ENCODE measurements around the gene REN.

REN gene

DNA sequence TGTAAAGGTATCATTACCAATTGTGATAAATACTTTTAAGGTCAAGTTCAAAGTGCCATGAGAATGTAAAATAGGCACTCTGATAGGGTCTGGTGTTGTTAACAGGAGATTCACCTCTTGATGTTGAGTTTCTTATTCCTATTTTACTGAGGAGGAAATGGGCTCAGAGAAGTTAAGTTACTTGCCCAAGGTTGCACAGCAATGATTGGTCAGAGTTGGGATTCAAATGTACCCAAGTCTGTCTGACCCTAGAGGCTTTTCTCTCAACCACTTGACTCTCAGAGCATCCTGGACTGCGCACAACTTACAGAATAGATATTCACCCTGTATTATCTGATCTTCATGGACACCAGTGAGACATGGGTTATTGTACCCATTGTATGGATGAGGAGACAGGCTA is 59.3 kb downstream of the REN start:
- no peak for DNase-seq

DNA sequence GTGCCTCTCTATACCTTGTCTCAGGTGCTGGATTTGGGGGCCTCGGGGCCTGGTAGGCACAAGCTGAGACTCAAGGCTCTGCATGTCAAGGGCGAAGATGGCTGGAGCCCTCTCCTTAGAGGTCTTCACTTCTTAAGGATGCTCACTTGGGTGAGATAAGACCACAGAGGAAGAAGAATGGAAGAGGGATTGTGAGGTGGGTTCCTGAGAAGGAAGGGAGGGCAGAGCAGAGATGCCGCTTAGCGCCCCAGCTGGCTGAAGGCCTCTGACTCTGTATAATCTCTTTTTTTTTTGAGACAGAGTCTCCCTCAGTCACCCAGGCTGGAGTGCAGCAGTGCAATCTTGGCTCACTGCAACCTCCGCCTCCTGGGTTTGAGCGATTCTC is 61.0 kb downstream of the REN start:
- DNase-seq = no peak

Data from activated CD4-positive, alpha-beta T cell treated with anti-CD3 and anti-CD28 coated beads for 4 hours (primary cell).